ENCODE data around the gene ORAI1. TPM values are rescaled to one million over a fixed set of nuclear protein-coding genes. Genes with fewer than 3 reads are reported as not detected.

ORAI1 gene
- total RNA-seq, 5 donors from 2014 or later (not counting 1 experiment from before 2014, with no cell fraction given), result 38.9 to 76.5 (median 59.0) TPM

DNA sequence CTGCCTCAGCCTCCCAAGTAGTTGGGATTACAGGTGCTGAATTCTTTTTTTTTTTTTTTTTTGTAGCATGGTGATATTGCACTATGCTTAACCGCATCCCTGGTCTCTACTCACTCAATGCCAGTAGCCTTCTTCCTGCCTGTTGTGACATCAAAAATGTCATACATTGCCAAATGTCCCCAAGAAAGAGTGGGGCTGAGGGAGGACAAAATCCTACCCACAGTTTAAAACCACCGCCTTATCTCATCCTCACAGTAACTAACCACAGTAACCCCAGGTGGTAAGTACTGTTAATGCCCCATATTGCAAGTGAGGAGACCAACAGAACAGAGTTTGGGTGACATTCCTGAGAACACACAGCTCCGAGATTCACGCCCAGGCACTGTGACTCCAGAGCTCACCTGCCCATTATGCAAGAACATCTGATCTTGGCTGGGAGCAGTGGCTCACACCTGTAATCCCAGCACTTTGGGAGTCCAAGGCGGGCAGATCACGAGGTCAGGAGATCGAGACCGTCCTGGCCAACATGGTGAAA, 23.6 kb downstream of the ORAI1 start:
- POLR2A ChIA-PET, result no interaction called here
- DNase-seq, result peak in 8 of 35 experiments; percentile 13 to 73 (median 26)

DNA sequence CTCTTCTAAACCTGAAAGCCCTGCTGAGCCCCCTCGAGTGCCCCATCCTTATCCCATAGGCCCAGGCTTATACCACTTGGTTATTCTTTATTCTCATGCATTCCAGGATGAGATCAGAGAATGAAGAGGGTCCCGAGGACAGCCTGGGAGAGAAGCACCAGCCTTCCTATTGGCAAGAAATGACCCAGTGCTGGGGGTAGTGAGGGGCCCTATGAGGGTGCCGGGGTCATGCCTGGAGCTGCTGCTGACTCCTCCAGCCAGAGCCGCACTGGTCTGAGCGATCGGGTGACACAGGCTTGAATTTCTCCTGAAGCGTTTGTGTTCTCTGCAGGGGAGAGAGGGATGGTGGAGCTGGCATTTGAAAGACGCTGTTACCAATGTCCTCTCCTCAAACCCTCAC, 25.0 kb downstream of the ORAI1 start:
- no peaks in the 10 kb centered on the region for H3K9me3 Mint-ChIP-seq
- Histone ChIP-seq H3K4me3 (ENCODE audit: control insufficient read depth in 1 of 2, extremely low read depth in 1 of 2, low read length in 1 of 2) (no peak overlapping the region), H3K27me3 (replicated peaks in 1 of 2; ENCODE audit: control insufficient read depth in 2 of 2, extremely low read depth in 1 of 2, insufficient read depth in 2 of 2, low read length in 1 of 2) (no peaks in the 10 kb centered on the region), H3K36me3 (ENCODE audit: control insufficient read depth in 2 of 2, extremely low read depth in 1 of 2, insufficient read depth in 1 of 2, low read length in 1 of 2) (peaks cover 11 to 16% of the 10 kb centered on the region in 2 donors), H3K27ac (ENCODE audit: low read length) (no peak overlapping the region), H3K9me3 (no peaks in the 10 kb centered on the region), H3K4me1 (ENCODE audit: control insufficient read depth in 1 of 2, extremely low read depth in 1 of 2, insufficient read depth in 2 of 2, low read length in 2 of 2) (peaks cover 7 to 54% of the 10 kb centered on the region in 2 experiments)
- peaks cover 24% of the 10 kb centered on the region for H3K36me3 Mint-ChIP-seq
- H3K4me1 Mint-ChIP-seq, result peaks cover 31 to 44% (median 32%) of the 10 kb centered on the region in 3 donors
- ATAC-seq (replicated peaks in 1 of 4), result no peak
- 100% methylated on average over 1 of the region's 8 CpGs for WGBS (ENCODE audit: insufficient coverage)
- no peak overlapping the region for H3K4me3 Mint-ChIP-seq
- ChIA-PET POLR2A (interaction anchor here in 1 of 2 donors (1.0 kb wide), 1 partner anchor 18 kb away, joined by 3 read pairs; no protein-coding TSS in a partner anchor), CTCF (interaction anchor here in 1 of 2 donors (1.3 kb wide), 1 partner anchor 20 kb away, joined by 4 read pairs; no protein-coding TSS in a partner anchor)
- no peak for DNase-seq
- H3K27me3 Mint-ChIP-seq, result no peaks in the 10 kb centered on the region
- peak overlapping the region; percentile 52 to 55 for H3K27ac Mint-ChIP-seq

More for the DNA sequence above, 23.6 kb downstream of the ORAI1 start:
- ATAC-seq (replicated peaks in 1 of 4), result peak; percentile 55 to 78 (median 64)
- CTCF ChIA-PET, result interaction anchor here (0.5 to 1.1 kb wide), 5 partner anchors 22 to 524 kb away, joined by 3 to 5 read pairs (median 4); no protein-coding TSS in a partner anchor
- no peaks in the 10 kb centered on the region for H3K9me3 Mint-ChIP-seq
- 39% methylated on average over 2 of the region's 8 CpGs for WGBS (ENCODE audit: insufficient coverage)
- Histone ChIP-seq H3K4me3 (ENCODE audit: control insufficient read depth in 1 of 2, extremely low read depth in 1 of 2, low read length in 1 of 2) (no peak overlapping the region), H3K9me3 (no peaks in the 10 kb centered on the region), H3K36me3 (ENCODE audit: control insufficient read depth in 2 of 2, extremely low read depth in 1 of 2, insufficient read depth in 1 of 2, low read length in 1 of 2) (peaks cover 11 to 16% of the 10 kb centered on the region in 2 donors), H3K27ac (ENCODE audit: low read length) (peak overlapping the region; percentile 58), H3K27me3 (replicated peaks in 1 of 2; ENCODE audit: control insufficient read depth in 2 of 2, extremely low read depth in 1 of 2, insufficient read depth in 2 of 2, low read length in 1 of 2) (no peaks in the 10 kb centered on the region), H3K4me1 (ENCODE audit: control insufficient read depth in 1 of 2, extremely low read depth in 1 of 2, insufficient read depth in 2 of 2, low read length in 2 of 2) (peaks cover 7 to 54% of the 10 kb centered on the region in 2 experiments)
- H3K36me3 Mint-ChIP-seq, result peaks cover 20% of the 10 kb centered on the region
- no peaks in the 10 kb centered on the region for H3K27me3 Mint-ChIP-seq
- peak overlapping the region in 1 of 3 donors; percentile 35 for H3K4me3 Mint-ChIP-seq
- peak overlapping the region; percentile 86 to 87 for H3K27ac Mint-ChIP-seq
- peaks cover 30 to 40% (median 31%) of the 10 kb centered on the region in 3 donors for H3K4me1 Mint-ChIP-seq

DNA sequence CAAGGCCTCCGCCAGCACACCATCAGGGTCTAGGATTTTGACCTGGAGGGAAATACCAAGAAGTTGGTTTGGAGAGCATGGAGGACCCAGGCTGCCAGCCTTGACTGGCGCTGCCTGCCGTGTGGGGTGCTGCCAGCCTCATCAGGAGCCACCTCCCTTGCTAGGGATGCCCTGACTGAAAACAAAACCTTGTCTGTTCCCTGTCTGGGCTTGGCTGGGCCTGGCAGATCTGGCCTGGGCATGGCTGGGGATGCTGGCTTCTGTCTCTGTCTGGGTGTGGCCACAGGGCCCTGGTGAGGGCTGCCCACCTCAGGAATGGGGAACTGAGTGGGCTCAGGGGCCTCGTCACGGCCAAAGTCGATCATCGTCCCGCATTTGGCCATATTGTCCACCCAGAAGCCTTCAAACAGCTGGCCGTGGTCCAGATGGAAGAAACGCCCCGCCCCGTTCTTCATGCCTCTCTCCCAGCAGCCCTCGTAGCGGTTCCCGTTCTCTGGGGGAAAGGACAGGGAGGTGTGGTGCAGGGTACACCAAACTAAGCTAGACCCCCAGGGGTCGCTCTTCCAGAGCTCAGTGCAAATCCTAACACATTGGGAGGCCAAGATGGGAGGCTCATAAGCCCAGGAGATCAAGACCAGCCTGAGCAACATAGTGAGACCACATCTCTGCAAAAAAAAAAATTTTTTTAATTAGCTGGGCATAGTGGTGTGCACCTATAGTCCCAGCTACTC, 26.6 kb downstream of the ORAI1 start:
- H3K4me1 Mint-ChIP-seq, result peaks cover 43 to 54% (median 45%) of the 10 kb centered on the region in 3 donors
- H3K9me3 Mint-ChIP-seq, result no peaks in the 10 kb centered on the region
- WGBS (ENCODE audit: insufficient coverage), result 96% methylated on average over 10 of the region's 16 CpGs
- Histone ChIP-seq H3K27ac (ENCODE audit: low read length) (no peak overlapping the region), H3K4me1 (ENCODE audit: control insufficient read depth in 1 of 2, extremely low read depth in 1 of 2, insufficient read depth in 2 of 2, low read length in 2 of 2) (peaks cover 7 to 58% of the 10 kb centered on the region in 2 experiments), H3K4me3 (ENCODE audit: control insufficient read depth in 1 of 2, extremely low read depth in 1 of 2, low read length in 1 of 2) (no peak overlapping the region), H3K9me3 (no peaks in the 10 kb centered on the region), H3K27me3 (replicated peaks in 1 of 2; ENCODE audit: control insufficient read depth in 2 of 2, extremely low read depth in 1 of 2, insufficient read depth in 2 of 2, low read length in 1 of 2) (no peaks in the 10 kb centered on the region), H3K36me3 (ENCODE audit: control insufficient read depth in 2 of 2, extremely low read depth in 1 of 2, insufficient read depth in 1 of 2, low read length in 1 of 2) (peaks cover 7 to 11% of the 10 kb centered on the region in 2 donors)
- H3K4me3 Mint-ChIP-seq, result no peak overlapping the region
- DNase-seq (no peak), ATAC-seq (replicated peaks in 1 of 4) (no peak)
- H3K27ac Mint-ChIP-seq, result peak overlapping the region; percentile 50 to 65
- ChIA-PET CTCF (interaction anchor here (0.6 kb wide), 2 partner anchors 15 to 218 kb away, joined by 3 to 9 read pairs; no protein-coding TSS in a partner anchor), POLR2A (interaction anchor here in 1 of 2 donors (0.6 kb wide), 1 partner anchor 100 kb away, joined by 4 read pairs; no protein-coding TSS in a partner anchor)
- H3K27me3 Mint-ChIP-seq, result no peaks in the 10 kb centered on the region
- peaks cover 20% of the 10 kb centered on the region for H3K36me3 Mint-ChIP-seq

DNA sequence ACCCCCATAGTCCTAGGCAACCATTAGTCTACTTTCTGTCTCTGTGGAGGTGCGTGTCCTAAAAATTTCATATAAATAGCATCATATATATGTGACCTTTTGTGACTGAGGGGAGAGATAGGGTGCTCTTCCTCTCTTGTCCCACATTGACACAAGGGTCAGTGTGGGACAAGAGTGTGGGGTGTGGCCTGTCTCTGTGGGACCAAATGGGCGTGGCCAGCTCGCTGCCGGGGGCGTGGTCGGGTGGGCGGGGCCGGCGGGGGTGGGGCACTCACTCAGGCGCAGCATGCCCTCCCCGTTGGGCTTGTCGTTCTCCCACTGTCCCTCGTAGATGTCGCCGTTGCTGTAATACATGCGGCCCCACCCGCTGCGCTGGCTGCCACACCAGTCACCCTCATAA, 27.7 kb downstream of the ORAI1 start:
- H3K9me3 ChIP-seq, result no peaks in the 10 kb centered on the region
- Mint-ChIP-seq H3K27ac (peak overlapping the region; percentile 64 to 70), H3K27me3 (no peaks in the 10 kb centered on the region), H3K4me1 (peaks cover 49 to 62% (median 50%) of the 10 kb centered on the region in 3 donors), H3K4me3 (no peak overlapping the region), H3K9me3 (no peaks in the 10 kb centered on the region), H3K36me3 (peaks cover 20% of the 10 kb centered on the region)
- POLR2A ChIA-PET, result no interaction called here
- H3K4me1 ChIP-seq (ENCODE audit: control insufficient read depth in 1 of 2, extremely low read depth in 1 of 2, insufficient read depth in 2 of 2, low read length in 2 of 2), result peaks cover 9 to 58% of the 10 kb centered on the region in 2 experiments
- WGBS (ENCODE audit: insufficient coverage), result 73% methylated on average over 14 of the region's 18 CpGs
- no peak overlapping the region for H3K27ac ChIP-seq (ENCODE audit: low read length)
- H3K36me3 ChIP-seq (ENCODE audit: control insufficient read depth in 2 of 2, extremely low read depth in 1 of 2, insufficient read depth in 1 of 2, low read length in 1 of 2), result peaks cover 7% of the 10 kb centered on the region in 2 donors
- H3K4me3 ChIP-seq (ENCODE audit: control insufficient read depth in 1 of 2, extremely low read depth in 1 of 2, low read length in 1 of 2), result no peak overlapping the region
- no peak for DNase-seq
- no peaks in the 10 kb centered on the region for H3K27me3 ChIP-seq (replicated peaks in 1 of 2; ENCODE audit: control insufficient read depth in 2 of 2, extremely low read depth in 1 of 2, insufficient read depth in 2 of 2, low read length in 1 of 2)
- CTCF ChIA-PET, result interaction anchor here in 1 of 2 donors (0.5 to 0.6 kb wide), 2 partner anchors 12 to 270 kb away, joined by 3 to 4 read pairs; no protein-coding TSS in a partner anchor
- ATAC-seq (replicated peaks in 1 of 4), result no peak

DNA sequence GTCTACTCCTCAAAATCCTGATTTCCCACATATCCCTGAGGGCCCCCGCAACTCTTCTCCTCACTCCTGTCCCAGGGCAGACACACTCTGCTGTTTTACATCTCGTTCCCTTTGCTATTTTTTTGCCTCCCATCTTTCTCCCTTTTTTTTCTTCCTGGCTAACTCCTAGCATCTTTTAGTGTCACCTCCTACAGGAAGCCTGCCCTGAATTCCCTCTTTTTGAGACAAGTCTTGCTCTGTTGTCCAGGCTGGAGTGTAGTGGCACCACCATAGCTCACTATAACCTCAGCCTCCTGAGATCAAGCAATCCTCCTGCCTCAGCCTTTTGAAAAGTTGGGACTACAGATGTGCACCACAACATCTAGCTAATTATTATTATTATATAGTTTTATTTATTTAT, 29.8 kb downstream of the ORAI1 start:
- peaks cover 3 to 7% of the 10 kb centered on the region in 2 donors for H3K36me3 ChIP-seq (ENCODE audit: control insufficient read depth in 2 of 2, extremely low read depth in 1 of 2, insufficient read depth in 1 of 2, low read length in 1 of 2)
- Mint-ChIP-seq H3K4me1 (peaks cover 44 to 64% (median 56%) of the 10 kb centered on the region in 3 donors), H3K36me3 (peaks cover 12% of the 10 kb centered on the region), H3K9me3 (no peaks in the 10 kb centered on the region), H3K27ac (peak overlapping the region; percentile 69 to 76), H3K27me3 (no peaks in the 10 kb centered on the region), H3K4me3 (no peak overlapping the region)
- no peak overlapping the region for H3K27ac ChIP-seq (ENCODE audit: low read length)
- DNase-seq, result no peak
- 100% methylated on average over 2 of the region's 2 CpGs for WGBS (ENCODE audit: insufficient coverage)
- no peaks in the 10 kb centered on the region for H3K9me3 ChIP-seq
- CTCF ChIA-PET, result interaction anchor here in 1 of 2 donors (0.6 to 1.5 kb wide), 2 partner anchors 12 to 30 kb away, joined by 4 to 10 read pairs; no protein-coding TSS in a partner anchor
- no peak for ATAC-seq (replicated peaks in 1 of 4)
- peaks cover 19 to 58% of the 10 kb centered on the region in 2 experiments for H3K4me1 ChIP-seq (ENCODE audit: control insufficient read depth in 1 of 2, extremely low read depth in 1 of 2, insufficient read depth in 2 of 2, low read length in 2 of 2)
- POLR2A ChIA-PET, result no interaction called here
- no peak overlapping the region for H3K4me3 ChIP-seq (ENCODE audit: control insufficient read depth in 1 of 2, extremely low read depth in 1 of 2, low read length in 1 of 2)
- no peaks in the 10 kb centered on the region for H3K27me3 ChIP-seq (replicated peaks in 1 of 2; ENCODE audit: control insufficient read depth in 2 of 2, extremely low read depth in 1 of 2, insufficient read depth in 2 of 2, low read length in 1 of 2)
